IPS-18c (cell line): Measurements from ENCODE around the gene FFAR1.

Experiments
- H3K4me3 ChIP-seq: 2 replicates; pipeline ENCODE4 v1.7.0; 2013; ENCODE audit warnings: low read depth, mild to moderate bottlenecking, low read length, moderate library complexity; ENCODE audit not compliant: insufficient read depth
- H3K9me3 ChIP-seq: one replicate; pipeline ENCODE4 v1.6.1; 2013; ENCODE audit warnings: mild to moderate bottlenecking, low read length, moderate library complexity; ENCODE audit not compliant: control insufficient read depth, insufficient read depth

FFAR1 gene, protein sequence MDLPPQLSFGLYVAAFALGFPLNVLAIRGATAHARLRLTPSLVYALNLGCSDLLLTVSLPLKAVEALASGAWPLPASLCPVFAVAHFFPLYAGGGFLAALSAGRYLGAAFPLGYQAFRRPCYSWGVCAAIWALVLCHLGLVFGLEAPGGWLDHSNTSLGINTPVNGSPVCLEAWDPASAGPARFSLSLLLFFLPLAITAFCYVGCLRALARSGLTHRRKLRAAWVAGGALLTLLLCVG (N-terminal part only)

DNA sequence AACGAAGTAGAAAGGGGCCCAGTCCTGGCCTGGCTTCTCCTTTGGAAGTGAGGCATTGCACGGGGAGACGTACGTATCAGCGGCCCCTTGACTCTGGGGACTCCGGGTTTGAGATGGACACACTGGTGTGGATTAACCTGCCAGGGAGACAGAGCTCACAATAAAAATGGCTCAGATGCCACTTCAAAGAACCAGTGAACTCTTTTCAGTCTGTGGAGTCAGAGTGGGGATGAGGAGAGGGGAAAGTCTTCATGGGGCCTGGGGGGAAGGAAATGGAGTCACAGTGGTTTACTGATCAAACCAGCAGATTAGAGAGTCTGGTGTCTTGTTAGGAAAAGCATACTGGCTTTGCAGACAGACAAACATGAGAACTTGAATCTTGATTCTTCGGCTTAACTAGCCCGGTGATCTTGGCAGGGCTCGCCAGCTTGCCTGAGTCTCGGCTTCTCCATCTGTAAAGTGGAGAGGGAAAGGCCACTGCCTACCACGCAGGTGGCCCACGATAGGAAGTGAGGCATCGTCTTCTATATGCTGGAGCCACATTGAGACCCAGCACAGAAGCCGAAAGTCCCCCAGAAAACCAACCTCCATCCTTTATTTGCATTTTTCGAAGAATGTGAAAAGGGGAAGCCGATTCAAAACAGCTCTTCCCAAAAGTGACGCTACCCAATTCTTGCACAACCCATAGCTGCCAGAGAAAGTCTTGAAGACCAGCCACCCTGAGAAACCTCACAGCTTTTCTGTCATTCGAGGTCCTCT, at the start of gene FFAR1:
TSS of gene FFAR1 (plus strand) at position 732 of the 759 bp plus-strand sequence. CDS start 3,650 bp downstream, outside the sequence.
- Histone ChIP-seq H3K4me3 (no peak within 1 kb of the TSS; the same call in 1 of the 2 replicates), H3K9me3 (peaks cover 2% of the 10 kb centered on the region)

DNA sequence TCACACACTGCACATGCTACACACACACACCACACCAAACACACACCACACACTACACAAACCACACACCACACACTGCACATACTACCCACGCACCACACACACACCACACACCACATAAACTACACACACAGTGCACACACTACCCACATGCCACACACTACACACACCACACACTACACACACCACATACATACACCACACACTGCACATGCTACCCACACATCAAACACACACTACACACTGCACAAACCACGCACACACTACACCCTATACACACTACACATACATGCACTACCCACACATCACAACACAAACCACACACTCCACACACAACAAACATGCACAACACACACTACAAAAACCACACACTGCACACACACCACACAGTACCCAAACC, 49.8 kb upstream of the FFAR1 start:
- Histone ChIP-seq H3K4me3 (no peak overlapping the region), H3K9me3 (no peaks in the 10 kb centered on the region)

DNA sequence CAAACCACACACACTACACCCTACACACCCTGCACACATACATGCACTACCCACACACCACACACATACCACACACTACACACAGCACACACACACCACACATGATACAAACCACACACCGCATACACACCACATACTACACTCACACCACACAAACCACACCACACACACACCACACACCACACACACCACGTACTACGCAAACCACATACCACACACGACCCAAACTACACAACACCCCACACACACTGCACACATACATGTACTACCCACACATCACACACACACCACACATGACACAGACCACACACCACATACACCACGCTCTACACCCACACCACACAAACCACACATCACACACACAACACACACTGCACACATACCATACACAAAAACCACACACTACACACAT, 49.1 kb upstream of the FFAR1 start:
- no peaks in the 10 kb centered on the region for H3K9me3 ChIP-seq
- no peak overlapping the region for H3K4me3 ChIP-seq

DNA sequence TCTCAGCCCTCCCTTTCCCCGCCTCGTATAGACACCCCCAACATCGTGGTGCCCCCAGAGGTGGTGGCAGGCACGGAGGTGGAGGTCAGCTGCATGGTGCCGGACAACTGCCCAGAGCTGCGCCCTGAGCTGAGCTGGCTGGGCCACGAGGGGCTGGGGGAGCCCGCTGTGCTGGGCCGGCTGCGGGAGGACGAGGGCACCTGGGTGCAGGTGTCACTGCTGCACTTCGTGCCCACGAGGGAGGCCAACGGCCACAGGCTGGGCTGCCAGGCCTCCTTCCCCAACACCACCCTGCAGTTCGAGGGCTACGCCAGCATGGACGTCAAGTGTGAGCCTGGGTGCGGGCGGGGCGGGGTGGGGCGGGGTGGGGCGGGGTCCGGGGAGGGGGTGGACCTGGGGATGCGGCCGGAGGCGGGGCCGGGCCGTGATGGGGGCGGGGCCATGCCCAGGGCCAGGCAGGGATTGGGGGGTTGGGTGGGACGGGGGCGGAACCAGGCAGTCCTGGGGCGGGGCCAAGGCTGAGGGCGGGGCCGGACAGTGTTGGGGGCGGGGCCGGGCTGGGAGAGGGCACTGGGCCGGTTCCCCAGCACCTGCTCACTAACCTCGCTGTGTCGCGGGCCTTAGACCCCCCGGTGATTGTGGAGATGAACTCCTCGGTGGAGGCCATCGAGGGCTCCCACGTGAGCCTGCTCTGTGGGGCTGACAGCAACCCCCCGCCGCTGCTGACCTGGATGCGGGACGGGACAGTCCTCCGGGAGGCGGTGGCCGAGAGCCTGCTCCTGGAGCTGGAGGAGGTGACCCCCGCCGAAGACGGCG, 48.0 kb upstream of the FFAR1 start:
- no peak overlapping the region for H3K4me3 ChIP-seq

DNA sequence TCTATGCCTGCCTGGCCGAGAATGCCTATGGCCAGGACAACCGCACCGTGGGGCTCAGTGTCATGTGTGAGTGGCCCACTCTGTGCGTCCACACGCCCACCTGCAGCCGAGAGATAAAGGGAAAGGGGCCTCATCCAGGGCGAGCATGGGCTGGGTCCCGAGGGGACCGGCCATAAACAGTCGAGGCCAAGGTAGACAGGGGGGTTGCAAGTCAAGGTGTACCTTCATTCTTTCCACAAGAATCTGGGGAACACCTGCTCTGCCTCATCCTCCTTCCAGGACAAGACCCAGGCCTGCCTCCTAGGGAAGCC, 47.4 kb upstream of the FFAR1 start:
- Histone ChIP-seq H3K4me3 (no peak overlapping the region), H3K9me3 (no peaks in the 10 kb centered on the region)

More for the DNA sequence above, 48.0 kb upstream of the FFAR1 start:
- no peaks in the 10 kb centered on the region for H3K9me3 ChIP-seq

DNA sequence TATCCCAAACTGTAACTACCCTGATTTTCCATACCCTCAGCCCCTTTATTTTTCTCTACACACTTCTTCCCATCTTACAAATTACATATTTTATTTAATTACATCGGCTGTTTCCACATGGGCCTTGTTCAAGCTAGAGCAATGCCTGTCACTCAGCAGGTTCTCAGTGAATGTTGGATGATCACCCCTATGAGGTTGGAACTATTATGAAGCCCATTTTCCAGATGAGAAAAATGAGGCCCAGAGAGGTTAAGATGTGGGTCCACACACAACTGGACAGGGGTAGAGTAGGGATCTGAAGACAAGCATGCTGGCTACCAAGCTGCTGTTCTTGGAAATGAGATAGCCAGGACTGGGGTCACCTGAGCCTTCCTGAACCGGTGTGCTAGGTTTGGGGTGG, 45.7 kb upstream of the FFAR1 start:
- H3K4me3 ChIP-seq, result no peak overlapping the region
- no peaks in the 10 kb centered on the region for H3K9me3 ChIP-seq

DNA sequence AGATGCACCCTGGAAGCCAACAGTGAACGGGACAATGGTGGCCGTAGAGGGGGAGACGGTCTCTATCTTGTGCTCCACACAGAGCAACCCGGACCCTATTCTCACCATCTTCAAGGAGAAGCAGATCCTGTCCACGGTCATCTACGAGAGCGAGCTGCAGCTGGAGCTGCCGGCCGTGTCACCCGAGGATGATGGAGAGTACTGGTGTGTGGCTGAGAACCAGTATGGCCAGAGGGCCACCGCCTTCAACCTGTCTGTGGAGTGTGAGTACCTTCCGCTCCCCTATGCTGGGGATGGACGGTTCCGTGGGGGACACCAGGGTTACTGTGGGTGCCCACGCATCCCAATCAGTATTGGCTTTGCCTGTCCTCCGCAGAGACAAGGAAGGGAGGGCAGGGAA, 45.3 kb upstream of the FFAR1 start:
- Histone ChIP-seq H3K9me3 (no peaks in the 10 kb centered on the region), H3K4me3 (no peak overlapping the region)

DNA sequence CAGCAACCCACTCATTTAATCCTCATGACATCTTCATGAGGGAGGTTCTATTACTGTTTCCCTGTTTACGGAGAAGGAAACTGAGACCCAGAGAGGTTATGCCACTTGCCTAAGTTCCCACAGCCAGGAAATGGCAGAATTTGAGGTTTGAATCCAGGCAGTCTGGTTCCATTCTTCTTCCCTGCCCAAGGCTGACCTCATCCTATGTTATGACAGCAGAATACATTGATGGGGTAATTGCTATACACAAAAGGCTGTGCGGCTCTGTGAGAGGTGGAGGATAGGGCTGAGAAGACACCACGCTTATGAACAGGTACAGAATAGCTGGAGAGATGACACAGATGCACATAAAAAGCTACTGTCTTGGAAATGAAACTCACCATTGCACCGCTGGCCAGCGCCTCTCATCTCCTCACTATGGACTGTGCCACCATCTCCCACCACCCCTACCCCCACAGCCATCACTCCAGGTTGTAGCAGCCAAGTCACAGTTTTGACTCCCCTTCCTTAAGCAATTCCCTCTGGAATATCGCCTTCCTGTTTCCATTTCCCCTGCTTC, 44.3 kb upstream of the FFAR1 start:
- no peak overlapping the region for H3K4me3 ChIP-seq
- H3K9me3 ChIP-seq, result no peaks in the 10 kb centered on the region

DNA sequence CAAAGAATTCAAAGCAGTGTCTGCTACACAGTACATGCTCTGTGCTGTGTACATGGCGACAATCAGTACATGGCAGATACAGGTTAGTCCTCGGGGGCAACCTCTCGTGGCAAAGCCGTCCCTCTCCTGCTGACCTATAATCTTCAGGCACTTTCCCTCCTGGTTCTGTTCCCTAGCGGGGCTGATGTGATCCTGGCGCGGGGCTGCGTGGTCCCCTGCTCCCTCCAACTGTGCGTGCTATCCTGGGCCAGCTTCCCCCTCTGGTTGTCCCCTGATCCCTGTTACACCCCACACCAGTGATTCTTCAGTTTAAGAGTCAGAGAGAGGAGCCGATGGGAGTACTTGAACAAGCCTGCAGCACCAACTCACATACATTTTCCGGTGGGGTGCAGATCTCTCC, 43.7 kb upstream of the FFAR1 start:
- no peaks in the 10 kb centered on the region for H3K9me3 ChIP-seq

DNA sequence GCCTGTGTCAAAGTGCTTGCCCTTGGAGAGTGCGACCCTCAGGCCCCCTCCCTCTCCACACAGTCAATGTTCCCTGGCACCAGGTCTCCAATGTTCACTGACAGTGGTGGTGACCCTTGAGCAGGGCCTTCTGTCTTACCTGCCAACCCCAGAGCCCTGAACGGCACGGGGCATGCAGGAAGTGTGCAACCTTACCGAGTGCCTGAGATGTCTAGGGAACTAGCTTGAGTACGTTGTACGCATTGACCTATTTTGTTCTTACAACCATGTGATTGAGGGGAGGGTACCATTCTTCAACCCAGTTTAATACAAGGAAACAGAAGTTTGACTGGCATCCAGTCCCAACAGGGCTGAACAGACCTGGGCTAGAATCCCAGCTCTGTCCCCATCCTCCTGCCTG, 42.5 kb upstream of the FFAR1 start:
- Histone ChIP-seq H3K4me3 (no peak overlapping the region), H3K9me3 (no peaks in the 10 kb centered on the region)

More for the DNA sequence above, 43.7 kb upstream of the FFAR1 start:
- H3K4me3 ChIP-seq, result no peak overlapping the region

DNA sequence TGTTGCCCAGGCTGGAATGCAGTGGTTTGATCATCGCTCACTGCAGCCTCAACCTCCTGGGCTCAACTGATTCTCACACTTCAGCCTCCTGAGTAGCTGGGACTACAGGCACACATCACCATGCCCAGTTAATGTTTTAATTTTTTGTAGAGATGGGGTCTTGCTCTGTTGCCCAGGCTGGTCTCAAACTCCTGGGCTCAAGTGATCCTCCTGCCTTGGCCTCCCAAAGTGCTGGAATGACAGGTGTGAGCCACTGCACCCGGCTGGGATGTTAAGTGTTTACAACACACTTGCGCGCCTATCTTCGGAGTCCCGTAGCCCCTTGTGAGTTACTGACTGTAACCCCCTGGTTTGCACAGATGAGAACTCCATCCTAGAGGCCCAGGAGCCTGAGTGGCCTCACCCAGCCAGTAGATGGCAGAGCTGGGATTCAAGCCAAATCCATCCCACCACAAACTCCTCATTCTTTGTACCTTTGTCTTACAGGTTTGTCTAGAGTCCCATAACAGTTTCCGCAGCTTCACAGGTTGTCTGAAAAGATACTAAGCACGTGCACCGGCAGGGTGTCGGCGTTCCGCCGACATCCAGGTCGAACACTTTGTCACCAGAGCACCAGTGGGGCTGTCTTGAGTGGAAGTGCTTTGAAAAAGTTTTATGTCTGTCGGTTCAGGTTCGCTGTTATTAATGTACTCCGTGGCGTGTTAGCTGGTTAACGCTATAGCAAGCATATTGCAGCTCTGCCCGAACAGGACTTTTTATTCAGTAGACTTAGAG, 41.0 kb upstream of the FFAR1 start:
- Histone ChIP-seq H3K4me3 (no peak overlapping the region), H3K9me3 (no peaks in the 10 kb centered on the region)

DNA sequence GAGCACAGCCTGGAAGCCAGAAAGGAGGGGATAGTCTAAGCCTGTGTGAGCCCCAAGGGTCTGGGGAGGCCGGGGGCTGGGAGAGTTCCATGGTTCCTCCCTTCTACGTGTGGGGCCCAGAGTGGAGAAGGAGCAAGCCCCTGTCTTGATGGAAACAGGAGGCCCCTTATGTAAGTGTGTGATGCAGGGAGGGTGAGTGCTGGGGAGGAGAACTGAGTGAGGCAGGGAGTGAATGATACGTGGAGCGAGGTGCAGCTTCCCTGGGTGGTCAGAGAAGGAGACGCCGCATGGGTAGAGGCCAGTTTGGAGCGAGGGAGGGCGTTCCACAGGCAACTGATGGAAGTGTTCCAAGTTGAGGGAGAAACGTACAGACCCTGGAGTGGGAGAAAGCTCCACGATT, 39.8 kb upstream of the FFAR1 start:
- H3K9me3 ChIP-seq, result no peaks in the 10 kb centered on the region
- no peak overlapping the region for H3K4me3 ChIP-seq

DNA sequence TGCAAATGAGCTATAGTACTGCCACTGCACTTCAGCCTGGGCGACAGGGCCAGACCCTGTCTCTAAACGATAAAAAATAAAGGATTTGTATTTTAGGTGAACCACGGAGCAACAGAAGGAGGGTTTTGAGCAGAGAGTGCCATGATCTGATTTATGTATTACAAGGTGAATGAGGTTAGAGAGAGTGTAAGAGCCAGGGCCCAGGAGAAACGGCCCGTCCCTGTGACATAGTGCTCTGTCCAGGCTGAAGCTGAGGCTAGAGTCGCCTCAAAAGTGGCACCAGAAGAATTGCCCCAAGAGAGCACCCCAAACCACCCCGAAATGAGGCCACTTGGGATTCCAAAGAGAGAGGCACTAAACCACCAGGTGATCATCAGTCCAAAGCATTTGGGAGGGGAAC, 38.8 kb upstream of the FFAR1 start:
- Histone ChIP-seq H3K9me3 (no peaks in the 10 kb centered on the region), H3K4me3 (no peak overlapping the region)

DNA sequence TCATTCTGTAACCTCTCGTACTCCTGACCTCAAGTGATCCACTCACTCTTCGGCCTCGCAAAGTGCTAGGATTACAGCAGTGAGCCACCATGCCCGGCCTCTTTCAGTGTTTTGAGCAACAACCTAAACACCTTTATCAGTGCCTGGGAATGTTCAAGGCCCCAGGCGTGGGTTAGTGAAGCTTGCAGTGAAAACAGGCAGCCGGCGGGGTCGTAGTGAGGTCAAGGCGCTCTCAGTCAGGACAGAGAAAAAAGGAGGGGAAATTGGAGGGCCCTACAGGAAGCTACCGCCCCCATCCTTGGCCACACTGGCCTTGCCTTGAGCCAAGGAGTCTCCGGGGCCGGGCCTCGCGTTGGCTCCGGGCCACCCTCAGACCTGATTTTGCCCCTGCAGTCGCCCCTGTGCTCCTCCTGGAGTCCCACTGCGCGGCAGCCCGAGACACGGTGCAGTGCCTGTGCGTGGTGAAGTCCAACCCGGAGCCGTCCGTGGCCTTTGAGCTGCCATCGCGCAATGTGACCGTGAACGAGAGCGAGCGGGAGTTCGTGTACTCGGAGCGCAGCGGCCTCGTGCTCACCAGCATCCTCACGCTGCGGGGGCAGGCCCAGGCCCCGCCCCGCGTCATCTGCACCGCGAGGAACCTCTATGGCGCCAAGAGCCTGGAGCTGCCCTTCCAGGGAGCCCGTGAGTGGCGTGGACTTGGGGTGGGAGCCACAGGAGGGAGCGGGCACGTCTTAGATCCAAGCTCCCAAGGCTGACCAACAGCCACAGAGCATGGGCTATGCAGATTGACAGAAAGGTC, 38.0 kb upstream of the FFAR1 start:
- H3K4me3 ChIP-seq, result no peak overlapping the region
- H3K9me3 ChIP-seq, result no peaks in the 10 kb centered on the region

DNA sequence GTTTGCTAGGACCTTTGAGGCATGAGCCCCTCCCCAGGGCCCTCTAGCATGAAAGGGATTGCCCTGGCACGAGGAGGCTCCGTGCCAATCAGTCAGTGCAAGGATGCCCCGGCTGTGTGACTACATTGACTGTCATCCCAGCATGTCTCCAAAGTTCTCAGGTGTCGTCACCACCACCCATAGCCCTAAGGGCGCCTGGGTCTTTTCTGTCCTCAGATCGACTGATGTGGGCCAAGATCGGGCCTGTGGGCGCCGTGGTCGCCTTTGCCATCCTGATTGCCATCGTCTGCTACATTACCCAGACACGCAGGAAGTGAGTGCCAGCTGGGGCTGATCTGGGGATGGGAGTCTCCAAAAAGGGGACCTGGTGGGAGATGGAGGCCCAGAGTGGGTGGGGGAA, 37.4 kb upstream of the FFAR1 start:
- Histone ChIP-seq H3K4me3 (no peak overlapping the region), H3K9me3 (no peaks in the 10 kb centered on the region)

DNA sequence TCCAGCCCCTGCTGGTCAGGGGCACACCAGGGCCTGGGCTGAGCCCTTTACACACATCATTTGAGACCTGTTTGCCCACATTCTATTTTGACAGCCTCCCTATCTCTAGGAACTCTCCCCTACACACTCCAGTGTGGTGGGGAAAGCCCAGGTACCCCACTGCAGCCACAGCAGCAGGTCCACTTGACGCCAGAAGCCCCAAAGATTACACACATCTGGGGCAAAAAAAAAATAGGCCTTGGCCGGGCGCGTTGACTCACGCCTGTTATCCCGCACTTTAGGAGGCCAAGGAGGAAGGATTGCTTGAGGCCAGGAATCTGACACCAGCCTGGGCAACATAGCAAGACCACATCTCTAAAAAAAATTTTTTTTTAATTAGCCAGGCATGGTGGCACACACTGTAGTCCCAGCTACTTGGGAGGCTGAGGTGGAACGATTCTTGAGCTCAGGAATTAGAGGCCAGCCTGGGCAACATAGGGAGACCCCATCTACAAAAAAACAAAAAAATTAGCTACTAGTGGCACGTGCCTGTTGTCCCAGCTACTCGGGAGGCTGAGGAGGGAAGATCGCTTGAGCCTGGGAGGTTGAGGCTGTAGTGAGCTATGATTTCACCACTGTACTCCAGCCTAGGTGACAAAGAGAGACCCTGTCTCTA, 36.8 kb upstream of the FFAR1 start:
- Histone ChIP-seq H3K9me3 (no peaks in the 10 kb centered on the region), H3K4me3 (no peak overlapping the region)
